HG03103 (cell line): ENCODE results near the gene KNDC1.

ENCODE experiments used
- ATAC-seq: cut with Tn5 transposase; IDR thresholded peaks from one replicate; pipeline ENCODE4 v1.9.1; 2021; ENCODE audit warnings: low read depth; ENCODE audit not compliant: unreplicated experiment

KNDC1 gene

GRCh38 chr10:133235932-133236331, 75.9 kb downstream of the KNDC1 start:
- ATAC-seq, result no peak

GRCh38 chr10:133236401-133237240, 76.6 kb downstream of the KNDC1 start:
- no peak for ATAC-seq

GRCh38 chr10:133237241-133237587, 77.2 kb downstream of the KNDC1 start:
- no peak for ATAC-seq

- ATAC-seq, result no peak
Observed at GRCh38 chr10:133237588-133238465, 77.8 kb downstream of the KNDC1 start, which contains the start of gene VENTX. VENTX (plus strand) TSS chr10:133237855; CDS start chr10:133237915, 60 bp downstream.

DNA sequence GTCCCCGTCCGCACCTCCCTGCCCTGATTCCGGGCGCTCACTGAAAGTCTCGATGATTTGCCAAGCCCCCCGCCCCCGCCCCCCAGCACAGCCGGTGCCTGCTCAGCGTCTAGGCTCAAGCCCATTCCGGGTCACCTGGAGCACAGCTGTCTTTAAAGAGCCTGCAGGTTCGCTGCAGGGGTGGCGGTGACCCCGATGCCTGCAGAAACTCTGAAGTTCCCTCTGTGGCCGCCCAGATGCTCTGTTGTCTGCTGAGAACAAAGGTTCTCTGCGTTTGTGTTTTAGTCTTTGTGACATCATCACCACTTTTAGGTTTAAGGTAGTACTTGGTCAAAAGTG, 78.4 kb downstream of the KNDC1 start:
- no peak for ATAC-seq

DNA sequence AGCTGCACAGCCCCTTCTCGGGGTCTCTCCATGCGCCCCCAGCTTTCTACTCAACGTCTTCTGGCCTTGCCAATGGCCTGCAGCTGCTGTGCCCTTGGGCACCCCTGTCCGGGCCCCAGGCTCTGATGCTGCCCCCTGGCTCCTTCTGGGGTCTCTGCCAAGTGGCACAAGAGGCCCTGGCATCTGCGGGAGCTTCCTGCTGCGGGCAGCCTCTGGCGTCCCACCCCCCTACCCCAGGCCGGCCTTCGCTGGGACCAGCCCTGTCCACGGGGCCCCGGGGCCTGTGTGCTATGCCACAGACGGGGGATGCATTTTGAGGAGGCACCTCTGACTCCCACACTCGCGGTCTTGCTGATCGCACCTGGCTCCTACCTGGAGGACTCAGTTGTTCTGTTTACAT, 80.0 kb downstream of the KNDC1 start:
- no peak for ATAC-seq

- ATAC-seq, result no peak
Observed at GRCh38 chr10:133241501-133242205, 81.6 kb downstream of the KNDC1 start.

GRCh38 chr10:133242611-133243356, 82.8 kb downstream of the KNDC1 start:
- ATAC-seq, result no peak

GRCh38 chr10:133243593-133243992, 83.6 kb downstream of the KNDC1 start:
- ATAC-seq, result no peak

- ATAC-seq, result no peak
Observed at GRCh38 chr10:133245439-133246235, 85.6 kb downstream of the KNDC1 start.

- no peak for ATAC-seq
Observed at GRCh38 chr10:133246236-133246626, 86.2 kb downstream of the KNDC1 start.

GRCh38 chr10:133247681-133248333, 87.8 kb downstream of the KNDC1 start:
- no peak for ATAC-seq

- ATAC-seq, result no peak
Observed at GRCh38 chr10:133248334-133248715, 88.3 kb downstream of the KNDC1 start.

DNA sequence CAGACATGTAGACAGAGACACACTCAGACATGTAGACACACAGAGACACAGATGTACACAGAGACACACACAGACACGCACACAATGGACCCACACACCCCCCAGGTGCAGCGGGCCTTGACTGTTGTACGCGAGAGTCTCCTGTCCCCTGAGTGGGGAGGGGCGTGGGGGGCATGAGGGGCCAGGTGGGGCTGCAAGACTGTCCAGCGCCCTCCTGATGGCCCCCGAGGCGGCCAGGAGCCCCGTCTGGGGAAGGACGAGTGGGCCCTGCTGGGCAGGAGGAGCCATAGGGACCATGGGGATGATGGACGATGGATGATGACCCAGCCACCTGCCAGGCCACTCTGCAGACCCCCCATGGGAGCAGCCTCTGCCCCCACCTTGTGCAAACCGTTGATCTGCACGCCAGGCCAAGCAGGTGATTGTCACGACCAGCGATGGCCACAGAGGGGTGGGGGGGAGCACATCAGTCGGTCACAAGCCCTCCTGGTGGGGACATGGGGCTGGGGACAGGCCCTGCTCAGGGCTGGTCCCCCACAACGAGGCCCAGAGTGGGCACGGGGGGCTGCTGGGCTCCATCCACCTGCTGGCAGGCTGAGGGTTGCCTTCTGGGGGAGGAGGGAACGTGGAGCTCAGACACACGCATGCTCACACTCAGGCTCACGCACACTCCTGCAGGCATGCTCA, 89.2 kb downstream of the KNDC1 start:
- no peak for ATAC-seq

- no peak for ATAC-seq
Observed at GRCh38 chr10:133249975-133250754, 90.1 kb downstream of the KNDC1 start.

DNA sequence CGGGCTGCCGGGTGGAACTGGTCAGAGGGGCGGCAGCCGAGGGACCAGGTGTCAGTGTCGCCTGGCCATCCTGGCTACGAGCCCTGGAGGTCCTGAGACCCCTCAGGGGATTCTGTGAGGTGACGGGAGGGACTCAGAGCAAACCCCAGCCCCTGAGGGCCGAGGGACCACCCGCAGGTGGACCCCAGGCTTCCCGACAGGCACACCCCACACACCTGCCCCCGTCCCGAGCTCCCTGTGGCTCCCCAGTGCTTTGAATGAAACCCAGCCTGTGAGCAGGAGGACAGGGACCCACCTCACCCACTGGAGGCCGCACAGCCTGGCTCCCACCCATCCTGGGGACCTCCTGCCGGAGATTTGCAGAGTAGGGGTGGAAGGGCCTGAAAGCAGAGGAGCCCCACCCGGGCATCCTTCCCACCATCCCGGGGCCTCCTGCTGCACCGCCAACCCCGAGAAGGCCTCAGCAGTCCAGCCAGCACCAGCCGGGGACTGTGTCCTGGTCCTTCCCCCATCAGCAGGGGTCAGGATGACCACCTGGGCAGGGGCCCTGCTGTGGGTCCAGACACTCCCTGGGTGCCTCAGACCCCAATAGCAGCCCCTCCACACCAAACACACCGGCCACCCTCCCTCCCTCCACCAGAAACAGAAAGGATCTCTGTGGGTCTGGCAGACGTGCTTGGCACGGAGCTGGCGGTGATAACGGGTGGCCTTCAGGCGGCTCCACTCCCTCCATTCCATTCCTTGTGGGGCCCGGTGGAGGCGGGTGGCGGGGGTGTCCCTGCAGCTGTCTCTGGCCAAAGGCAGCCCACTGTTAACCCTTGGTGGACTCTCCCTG, 91.6 kb downstream of the KNDC1 start:
- ATAC-seq, result no peak

DNA sequence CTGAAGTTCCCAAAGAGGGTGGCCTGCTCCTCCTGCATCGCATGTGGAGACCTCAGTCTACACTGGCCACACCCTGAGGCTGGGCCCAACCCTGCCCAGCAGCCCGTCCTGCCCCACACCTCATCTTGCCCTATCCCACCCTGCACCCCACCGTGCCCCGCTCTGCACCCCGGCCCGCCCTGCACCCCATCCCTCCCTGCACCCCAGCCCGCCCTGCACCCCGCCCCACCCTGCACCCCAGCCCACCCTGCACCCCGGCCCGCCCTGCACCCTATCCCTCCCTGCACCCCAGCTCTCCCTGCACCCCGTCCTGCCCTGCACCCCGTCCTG, 92.2 kb downstream of the KNDC1 start:
- no peak for ATAC-seq
